ENCODE measurements around the gene CFL1. TPM values are rescaled to one million over a fixed set of nuclear protein-coding genes. Genes with fewer than 3 reads are reported as not detected.

Gene CFL1
- total RNA-seq, 1 experiment from 2014 or later = 955 TPM

DNA sequence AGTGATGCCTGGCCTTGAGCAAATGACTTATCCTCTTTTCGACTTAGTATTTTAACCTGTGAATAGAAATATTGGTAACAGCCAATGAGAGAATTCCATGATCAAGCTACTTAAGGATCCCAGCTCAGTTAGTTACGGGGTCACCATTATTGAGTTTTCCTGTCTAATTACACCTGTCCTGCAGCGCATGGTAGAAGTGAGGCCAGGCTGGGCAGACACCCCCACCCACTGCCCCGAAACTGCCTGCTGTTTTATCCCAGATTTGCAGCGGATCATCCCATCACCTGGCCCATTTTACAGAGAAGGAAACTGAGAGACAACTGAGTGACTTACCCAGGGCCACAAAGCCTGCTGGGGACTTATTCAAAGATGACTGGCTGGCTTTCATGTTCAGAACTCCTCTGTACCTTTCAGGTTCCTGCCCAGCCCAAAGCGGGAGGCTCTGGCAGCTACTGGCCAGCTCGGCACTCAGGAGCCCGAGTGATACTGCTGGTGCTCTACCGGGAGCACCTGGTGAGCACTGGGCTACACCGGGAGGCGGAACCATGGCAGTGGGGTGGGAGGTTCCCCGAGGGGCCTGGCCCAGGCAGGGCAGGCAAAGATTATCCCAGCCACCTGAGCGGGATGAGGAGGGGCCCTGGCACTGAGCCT is 3.7 kb upstream of the CFL1 start:
- TF ChIP-seq, protein P1, sequence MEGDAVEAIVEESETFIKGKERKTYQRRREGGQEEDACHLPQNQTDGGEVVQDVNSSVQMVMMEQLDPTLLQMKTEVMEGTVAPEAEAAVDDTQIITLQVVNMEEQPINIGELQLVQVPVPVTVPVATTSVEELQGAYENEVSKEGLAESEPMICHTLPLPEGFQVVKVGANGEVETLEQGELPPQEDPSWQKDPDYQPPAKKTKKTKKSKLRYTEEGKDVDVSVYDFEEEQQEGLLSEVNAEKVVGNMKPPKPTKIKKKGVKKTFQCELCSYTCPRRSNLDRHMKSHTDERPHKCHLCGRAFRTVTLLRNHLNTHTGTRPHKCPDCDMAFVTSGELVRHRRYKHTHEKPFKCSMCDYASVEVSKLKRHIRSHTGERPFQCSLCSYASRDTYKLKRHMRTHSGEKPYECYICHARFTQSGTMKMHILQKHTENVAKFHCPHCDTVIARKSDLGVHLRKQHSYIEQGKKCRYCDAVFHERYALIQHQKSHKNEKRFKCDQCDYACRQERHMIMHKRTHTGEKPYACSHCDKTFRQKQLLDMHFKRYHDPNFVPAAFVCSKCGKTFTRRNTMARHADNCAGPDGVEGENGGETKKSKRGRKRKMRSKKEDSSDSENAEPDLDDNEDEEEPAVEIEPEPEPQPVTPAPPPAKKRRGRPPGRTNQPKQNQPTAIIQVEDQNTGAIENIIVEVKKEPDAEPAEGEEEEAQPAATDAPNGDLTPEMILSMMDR (IDR thresholded peaks at IDR 0.05; ENCODE audit: unreplicated experiment) = no peak
- Mint-ChIP-seq H3K4me1 (ENCODE audit: low read depth, unreplicated experiment) (peaks cover 20% of the 10 kb centered on the region), H3K9me3 (ENCODE audit: low read depth, unreplicated experiment) (no peaks in the 10 kb centered on the region), H3K36me3 (ENCODE audit: insufficient read depth, unreplicated experiment) (peaks cover 83% of the 10 kb centered on the region), H3K27me3 (ENCODE audit: unreplicated experiment) (no peaks in the 10 kb centered on the region), H3K4me3 (ENCODE audit: low read depth, unreplicated experiment) (peak overlapping the region; percentile 84), H3K27ac (ENCODE audit: unreplicated experiment) (peak overlapping the region; percentile 95)
- intact Hi-C loops (cut with micrococcal nuclease; ENCODE audit: unreplicated experiment) = no loop called here
- CTCF ChIA-PET = interaction anchor here (1.0 to 1.5 kb wide), 3 partner anchors 24 to 28 kb away, joined by 4 to 7 read pairs (median 5); partner anchors contain the start of gene FIBP
- TSS peak; percentile 29 for BruUV-seq (replicated peaks)
- DNase-seq = no peak

DNA sequence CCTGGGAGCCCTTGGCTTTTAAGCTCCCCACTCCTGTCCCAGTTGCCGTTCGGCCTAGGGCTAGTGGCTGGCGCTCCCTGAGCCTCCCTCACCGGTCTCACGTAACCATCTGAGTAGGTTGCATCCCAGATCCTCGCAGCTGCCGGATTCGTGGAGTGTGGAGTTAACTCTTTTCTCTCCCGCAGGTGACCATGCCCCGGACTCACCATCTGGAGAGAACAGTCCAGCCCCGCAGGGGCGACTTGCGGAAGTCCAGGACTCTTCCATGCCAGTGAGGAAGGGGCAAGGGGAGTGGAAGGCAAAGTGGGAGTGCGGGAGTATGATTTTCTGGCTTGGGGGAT is 3.2 kb upstream of the CFL1 start:
- Mint-ChIP-seq H3K27me3 (ENCODE audit: unreplicated experiment) (no peaks in the 10 kb centered on the region), H3K36me3 (ENCODE audit: insufficient read depth, unreplicated experiment) (peaks cover 84% of the 10 kb centered on the region), H3K27ac (ENCODE audit: unreplicated experiment) (peak overlapping the region; percentile 95), H3K4me3 (ENCODE audit: low read depth, unreplicated experiment) (peak overlapping the region; percentile 84), H3K9me3 (ENCODE audit: low read depth, unreplicated experiment) (no peaks in the 10 kb centered on the region), H3K4me1 (ENCODE audit: low read depth, unreplicated experiment) (peaks cover 25% of the 10 kb centered on the region)
- TF ChIP-seq, protein P1 (IDR thresholded peaks at IDR 0.05; ENCODE audit: unreplicated experiment) = no peak
- CTCF ChIA-PET = interaction anchor here (1.0 to 1.5 kb wide), 3 partner anchors 24 to 29 kb away, joined by 4 to 7 read pairs (median 5); partner anchors contain the start of gene FIBP
- intact Hi-C loops (cut with micrococcal nuclease; ENCODE audit: unreplicated experiment) = no loop called here
- no TSS peak for BruUV-seq (replicated peaks)
- DNase-seq = no peak

DNA sequence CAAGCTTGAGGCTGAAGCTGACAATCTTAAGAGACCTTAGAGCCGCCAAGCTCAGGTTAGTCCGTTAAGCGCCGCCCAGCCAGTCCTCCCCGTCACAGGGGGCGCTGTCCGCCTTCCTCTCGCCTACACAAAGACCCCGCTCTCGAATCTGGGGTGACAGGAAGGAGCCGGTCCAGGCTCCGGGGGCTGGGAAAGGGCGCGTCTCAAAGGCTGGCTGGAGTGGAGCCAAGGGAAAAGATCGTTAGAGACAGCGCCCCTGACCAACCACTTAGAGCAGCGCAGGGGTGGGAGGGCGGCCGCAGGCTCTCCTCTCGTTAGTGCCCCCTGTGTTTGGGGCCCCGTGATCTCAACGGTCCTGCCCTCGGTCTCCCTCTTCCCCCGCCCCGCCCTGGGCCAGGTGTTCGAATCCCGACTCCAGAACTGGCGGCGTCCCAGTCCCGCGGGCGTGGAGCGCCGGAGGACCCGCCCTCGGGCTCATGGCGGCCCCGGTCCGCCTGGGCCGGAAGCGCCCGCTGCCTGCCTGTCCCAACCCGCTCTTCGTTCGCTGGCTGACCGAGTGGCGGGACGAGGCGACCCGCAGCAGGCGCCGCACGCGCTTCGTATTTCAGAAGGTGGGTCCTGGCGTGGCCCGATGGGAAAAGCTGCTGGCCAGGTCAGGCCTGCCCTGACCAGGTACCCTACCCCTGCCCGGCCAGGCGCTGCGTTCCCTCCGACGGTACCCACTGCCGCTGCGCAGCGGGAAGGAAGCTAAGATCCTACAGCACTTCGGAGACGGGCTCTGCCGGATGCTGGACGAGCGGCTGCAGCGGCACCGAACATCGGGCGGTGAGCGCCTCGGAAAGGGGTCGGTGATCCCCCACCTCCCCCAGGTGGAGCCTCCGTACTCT is 2.5 kb upstream of the CFL1 start, which contains the start of gene MUS81:
TSS of gene MUS81 (plus strand) at position 156 of the 887 bp plus-strand sequence. CDS start at position 477, 321 bp downstream.
- peak within 1 kb of the TSS; percentile 95 for H3K27ac Mint-ChIP-seq (ENCODE audit: unreplicated experiment)
- TF ChIP-seq, protein P1 (IDR thresholded peaks at IDR 0.05; ENCODE audit: unreplicated experiment) = peak; percentile 39
- peak within 1 kb of the TSS; percentile 84 for H3K4me3 Mint-ChIP-seq (ENCODE audit: low read depth, unreplicated experiment)
- CTCF ChIA-PET = interaction anchor here (0.6 to 2.9 kb wide), 22 partner anchors 9 to 440 kb away, joined by 3 to 37 read pairs (median 4); partner anchors contain the start of genes BANF1, CCDC85B, EFEMP2 and FIBP
- H3K4me1 Mint-ChIP-seq (ENCODE audit: low read depth, unreplicated experiment) = peaks cover 27% of the 10 kb centered on the region
- H3K27me3 Mint-ChIP-seq (ENCODE audit: unreplicated experiment) = no peaks in the 10 kb centered on the region
- H3K36me3 Mint-ChIP-seq (ENCODE audit: insufficient read depth, unreplicated experiment) = peaks cover 91% of the 10 kb centered on the region
- peak; percentile 98 for DNase-seq
- no TSS peak for BruUV-seq (replicated peaks)
- intact Hi-C loops (cut with micrococcal nuclease; ENCODE audit: unreplicated experiment) = no loop called here
- no peaks in the 10 kb centered on the region for H3K9me3 Mint-ChIP-seq (ENCODE audit: low read depth, unreplicated experiment)

DNA sequence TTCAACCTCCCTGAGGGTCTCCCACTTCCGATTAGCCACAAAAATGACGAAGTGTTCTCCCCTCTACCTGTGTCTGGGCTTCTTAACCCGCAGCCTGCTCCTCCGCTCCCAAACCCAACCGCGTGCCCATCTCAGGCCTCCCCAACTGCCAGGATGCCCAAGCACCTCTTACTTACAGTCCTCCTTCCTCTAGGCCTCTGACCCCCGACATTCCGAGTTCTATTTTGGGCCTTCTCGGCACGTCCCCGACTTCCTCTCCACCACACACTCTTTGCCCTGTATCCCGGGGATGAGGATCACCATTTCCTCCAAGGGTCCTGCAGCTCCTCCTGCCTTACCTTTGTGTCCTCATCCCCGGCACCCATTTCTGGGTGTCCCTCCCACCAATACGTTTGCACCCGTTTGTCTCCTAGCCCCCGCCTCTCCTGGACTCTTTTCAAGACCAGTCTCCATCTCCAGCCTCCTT is 1.9 kb upstream of the CFL1 start:
- intact Hi-C loops (cut with micrococcal nuclease; ENCODE audit: unreplicated experiment) = no loop called here
- Mint-ChIP-seq H3K27me3 (ENCODE audit: unreplicated experiment) (no peaks in the 10 kb centered on the region), H3K4me3 (ENCODE audit: low read depth, unreplicated experiment) (peak overlapping the region; percentile 84), H3K36me3 (ENCODE audit: insufficient read depth, unreplicated experiment) (peaks cover 93% of the 10 kb centered on the region), H3K27ac (ENCODE audit: unreplicated experiment) (peak overlapping the region; percentile 95), H3K4me1 (ENCODE audit: low read depth, unreplicated experiment) (peaks cover 31% of the 10 kb centered on the region), H3K9me3 (ENCODE audit: low read depth, unreplicated experiment) (no peaks in the 10 kb centered on the region)
- no TSS peak for BruUV-seq (replicated peaks)
- TF ChIP-seq, protein P1 (IDR thresholded peaks at IDR 0.05; ENCODE audit: unreplicated experiment) = no peak
- DNase-seq = peak; percentile 32
- CTCF ChIA-PET = interaction anchor here (0.6 to 2.9 kb wide), 20 partner anchors 10 to 440 kb away, joined by 3 to 37 read pairs (median 4); partner anchors contain the start of genes BANF1, CCDC85B, EFEMP2 and FIBP
